HG02840 (cell line): ENCODE results near the gene PNMA6E.

Experiments used
- ATAC-seq: cut with Tn5 transposase; IDR thresholded peaks from one replicate; pipeline ENCODE4 v1.9.1; 2021; ENCODE audit warnings: mild to moderate bottlenecking, moderate library complexity, moderate number of reproducible peaks; ENCODE audit not compliant: unreplicated experiment, low FRiP score

Gene PNMA6E

GRCh38 chrX:153401133-153401764 lies at the start of gene PNMA6E:
Gene PNMA6E, minus strand, starts transcription at chrX:153401350. Its CDS starts 2,501 bp downstream, at chrX:153398849.
- no peak for ATAC-seq

- no peak for ATAC-seq
Measured at GRCh38 chrX:153450949-153451277, 49.8 kb upstream of the PNMA6E start.

- no peak for ATAC-seq
Measured at GRCh38 chrX:153450114-153450948, 49.2 kb upstream of the PNMA6E start.

- ATAC-seq, result no peak
Measured at GRCh38 chrX:153449368-153450113, 48.4 kb upstream of the PNMA6E start.

GRCh38 chrX:153448556-153449367 lies 47.6 kb upstream of the PNMA6E start:
- no peak for ATAC-seq

- no peak for ATAC-seq
Measured at GRCh38 chrX:153447581-153447960, 46.4 kb upstream of the PNMA6E start.

GRCh38 chrX:153446950-153447580 lies 45.9 kb upstream of the PNMA6E start:
- no peak for ATAC-seq

GRCh38 chrX:153446636-153446936 lies 45.4 kb upstream of the PNMA6E start:
- no peak for ATAC-seq

- no peak for ATAC-seq
Measured at GRCh38 chrX:153445856-153446635, 44.9 kb upstream of the PNMA6E start, which contains the start of gene TREX2. Gene TREX2, minus strand, starts transcription at chrX:153446056. Its CDS starts 626 bp downstream, at chrX:153445430.

- no peak for ATAC-seq
Measured at GRCh38 chrX:153445106-153445855, 44.1 kb upstream of the PNMA6E start.

- no peak for ATAC-seq
Measured at GRCh38 chrX:153444333-153445011, 43.3 kb upstream of the PNMA6E start.

GRCh38 chrX:153443476-153444332 lies 42.6 kb upstream of the PNMA6E start:
- no peak for ATAC-seq

- no peak for ATAC-seq
Measured at GRCh38 chrX:153442463-153442862, 41.3 kb upstream of the PNMA6E start.

GRCh38 chrX:153441981-153442380 lies 40.8 kb upstream of the PNMA6E start:
- no peak for ATAC-seq

GRCh38 chrX:153441296-153441695 lies 40.1 kb upstream of the PNMA6E start:
- no peak for ATAC-seq

GRCh38 chrX:153440556-153441135 lies 39.5 kb upstream of the PNMA6E start:
- ATAC-seq, result no peak

- ATAC-seq, result no peak
Measured at GRCh38 chrX:153439977-153440376, 38.8 kb upstream of the PNMA6E start.
